ENCODE measurements around the gene PHACTR1. TPM values are rescaled to one million over a fixed set of nuclear protein-coding genes. Genes with fewer than 3 reads are reported as not detected.

PHACTR1 gene
- total RNA-seq, 1 donor from 2014 or later = 50.7 TPM

DNA sequence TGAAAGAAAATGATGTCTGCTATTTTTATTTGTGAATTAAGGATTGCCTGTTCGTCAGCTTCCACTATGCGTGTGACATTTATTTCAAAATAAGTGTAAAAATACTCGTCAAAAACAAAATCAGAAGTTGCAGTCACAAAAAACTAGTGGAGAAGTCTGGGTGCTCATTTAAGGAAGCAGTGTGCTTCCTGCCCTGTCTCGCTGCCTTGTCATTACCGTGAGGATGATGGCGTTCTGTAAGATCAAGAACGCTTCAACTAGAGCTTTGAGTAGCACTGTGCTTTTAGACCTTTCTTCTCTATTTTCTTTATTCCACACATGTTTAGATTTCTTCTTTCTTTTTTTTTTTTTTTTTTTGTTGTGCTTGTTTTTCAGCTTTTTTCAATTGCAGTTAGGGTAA, 424.8 kb downstream of the PHACTR1 start:
- H3K4me3 Mint-ChIP-seq (ENCODE audit: unreplicated experiment) = no peak overlapping the region
- no peaks in the 10 kb centered on the region for H3K27me3 Mint-ChIP-seq (ENCODE audit: unreplicated experiment)
- no peaks in the 10 kb centered on the region for H3K9me3 Mint-ChIP-seq (ENCODE audit: unreplicated experiment)
- no peak overlapping the region for H3K27ac Mint-ChIP-seq (ENCODE audit: unreplicated experiment)
- H3K36me3 Mint-ChIP-seq (ENCODE audit: unreplicated experiment) = no peaks in the 10 kb centered on the region
- DNase-seq = no peak
- TF ChIP-seq, protein P1, sequence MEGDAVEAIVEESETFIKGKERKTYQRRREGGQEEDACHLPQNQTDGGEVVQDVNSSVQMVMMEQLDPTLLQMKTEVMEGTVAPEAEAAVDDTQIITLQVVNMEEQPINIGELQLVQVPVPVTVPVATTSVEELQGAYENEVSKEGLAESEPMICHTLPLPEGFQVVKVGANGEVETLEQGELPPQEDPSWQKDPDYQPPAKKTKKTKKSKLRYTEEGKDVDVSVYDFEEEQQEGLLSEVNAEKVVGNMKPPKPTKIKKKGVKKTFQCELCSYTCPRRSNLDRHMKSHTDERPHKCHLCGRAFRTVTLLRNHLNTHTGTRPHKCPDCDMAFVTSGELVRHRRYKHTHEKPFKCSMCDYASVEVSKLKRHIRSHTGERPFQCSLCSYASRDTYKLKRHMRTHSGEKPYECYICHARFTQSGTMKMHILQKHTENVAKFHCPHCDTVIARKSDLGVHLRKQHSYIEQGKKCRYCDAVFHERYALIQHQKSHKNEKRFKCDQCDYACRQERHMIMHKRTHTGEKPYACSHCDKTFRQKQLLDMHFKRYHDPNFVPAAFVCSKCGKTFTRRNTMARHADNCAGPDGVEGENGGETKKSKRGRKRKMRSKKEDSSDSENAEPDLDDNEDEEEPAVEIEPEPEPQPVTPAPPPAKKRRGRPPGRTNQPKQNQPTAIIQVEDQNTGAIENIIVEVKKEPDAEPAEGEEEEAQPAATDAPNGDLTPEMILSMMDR (IDR thresholded peaks at IDR 0.05; ENCODE audit: partially characterized antibody, unreplicated experiment) = no peak
- H3K4me1 Mint-ChIP-seq (ENCODE audit: low read depth, unreplicated experiment) = peaks cover 11% of the 10 kb centered on the region

DNA sequence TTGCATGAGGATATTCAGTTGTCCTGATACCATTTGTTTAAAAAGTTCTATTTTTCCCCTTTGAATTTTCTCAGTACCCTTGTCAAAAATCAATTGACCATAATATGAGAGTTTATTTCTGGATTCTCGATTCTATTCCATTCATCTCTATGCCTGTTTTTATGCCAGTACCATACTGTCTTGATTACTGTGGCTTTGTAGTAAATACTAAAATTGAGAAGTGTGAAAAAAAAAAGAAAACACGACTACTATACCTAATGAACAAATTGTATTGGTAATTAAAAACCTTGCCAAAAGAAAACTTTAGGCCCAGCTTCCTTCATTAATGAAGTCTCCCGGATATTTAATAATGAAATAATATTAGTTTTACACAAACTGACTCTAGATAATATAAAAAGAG, 426.0 kb downstream of the PHACTR1 start:
- Mint-ChIP-seq H3K4me1 (ENCODE audit: low read depth, unreplicated experiment) (peaks cover 9% of the 10 kb centered on the region), H3K9me3 (ENCODE audit: unreplicated experiment) (no peaks in the 10 kb centered on the region), H3K36me3 (ENCODE audit: unreplicated experiment) (no peaks in the 10 kb centered on the region), H3K27ac (ENCODE audit: unreplicated experiment) (no peak overlapping the region), H3K27me3 (ENCODE audit: unreplicated experiment) (no peaks in the 10 kb centered on the region), H3K4me3 (ENCODE audit: unreplicated experiment) (no peak overlapping the region)
- TF ChIP-seq, protein P1 (IDR thresholded peaks at IDR 0.05; ENCODE audit: partially characterized antibody, unreplicated experiment) = no peak
- no peak for DNase-seq

DNA sequence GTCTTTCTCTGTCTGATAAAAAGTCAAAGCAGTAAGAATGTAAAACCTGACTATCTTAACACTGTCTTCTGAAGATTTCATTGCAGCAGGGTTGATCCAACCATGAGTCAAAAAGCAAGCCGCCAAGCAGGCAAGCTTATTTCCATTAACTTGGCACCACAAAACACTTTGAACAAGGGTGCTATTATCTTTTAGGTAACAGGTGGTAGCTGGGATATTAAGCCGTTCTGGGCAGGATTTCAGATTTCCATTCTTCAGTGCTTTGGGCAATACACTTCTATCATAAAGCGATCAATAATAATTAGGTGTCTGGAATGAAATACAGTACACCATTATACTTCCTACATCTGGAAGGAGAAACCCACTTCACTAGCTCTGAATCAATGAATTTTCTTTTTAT, 429.9 kb downstream of the PHACTR1 start:
- no peaks in the 10 kb centered on the region for H3K36me3 Mint-ChIP-seq (ENCODE audit: unreplicated experiment)
- TF ChIP-seq, protein P1 (IDR thresholded peaks at IDR 0.05; ENCODE audit: partially characterized antibody, unreplicated experiment) = no peak

DNA sequence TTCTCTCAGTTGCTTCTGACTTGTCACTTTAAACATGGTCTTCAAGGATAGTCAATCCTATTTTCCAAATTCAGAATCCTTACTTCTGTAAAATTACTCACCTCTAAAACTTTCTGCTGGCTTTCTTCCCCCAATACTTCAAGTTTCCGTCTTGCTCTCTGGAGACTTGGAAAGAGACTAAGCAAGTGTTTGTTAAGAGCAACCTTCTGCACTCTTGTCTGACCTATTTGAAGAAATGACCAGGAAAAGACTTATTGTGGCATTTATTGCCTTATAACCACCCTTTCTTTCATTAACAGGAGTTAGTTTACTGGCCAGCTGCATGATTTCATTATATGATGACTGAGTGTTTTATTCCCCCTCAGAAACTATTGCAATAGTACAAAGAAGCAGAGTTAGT, 430.8 kb downstream of the PHACTR1 start:
- Mint-ChIP-seq H3K27ac (ENCODE audit: unreplicated experiment) (no peak overlapping the region), H3K36me3 (ENCODE audit: unreplicated experiment) (no peaks in the 10 kb centered on the region)
- DNase-seq = no peak

More for the DNA sequence above, 429.9 kb downstream of the PHACTR1 start:
- no peaks in the 10 kb centered on the region for H3K4me1 Mint-ChIP-seq (ENCODE audit: low read depth, unreplicated experiment)
- no peaks in the 10 kb centered on the region for H3K27me3 Mint-ChIP-seq (ENCODE audit: unreplicated experiment)
- H3K27ac Mint-ChIP-seq (ENCODE audit: unreplicated experiment) = no peak overlapping the region
- H3K4me3 Mint-ChIP-seq (ENCODE audit: unreplicated experiment) = no peak overlapping the region
- DNase-seq = no peak
- no peaks in the 10 kb centered on the region for H3K9me3 Mint-ChIP-seq (ENCODE audit: unreplicated experiment)

DNA sequence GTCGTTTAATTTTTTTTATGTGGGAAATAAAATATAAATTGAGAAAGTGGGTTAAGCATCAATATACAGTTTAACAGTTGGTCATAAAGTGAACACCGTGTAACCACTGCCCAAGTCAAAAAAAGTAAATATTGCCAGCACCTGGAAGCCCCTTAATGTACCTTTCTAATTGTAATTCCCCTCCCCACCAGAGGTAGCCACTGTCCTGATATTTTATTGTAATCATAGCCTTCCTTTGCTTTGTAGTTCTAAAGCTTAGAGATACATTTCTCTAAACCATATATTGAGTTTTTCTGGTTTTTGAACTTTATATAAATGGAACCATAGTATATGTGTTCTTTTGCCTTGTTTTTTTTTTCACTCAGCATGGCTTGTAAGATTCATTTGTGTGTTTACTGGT, 431.2 kb downstream of the PHACTR1 start:
- Mint-ChIP-seq H3K4me1 (ENCODE audit: low read depth, unreplicated experiment) (no peaks in the 10 kb centered on the region), H3K4me3 (ENCODE audit: unreplicated experiment) (no peak overlapping the region), H3K36me3 (ENCODE audit: unreplicated experiment) (no peaks in the 10 kb centered on the region), H3K27me3 (ENCODE audit: unreplicated experiment) (no peaks in the 10 kb centered on the region), H3K27ac (ENCODE audit: unreplicated experiment) (no peak overlapping the region), H3K9me3 (ENCODE audit: unreplicated experiment) (no peaks in the 10 kb centered on the region)
- no peak for DNase-seq
- TF ChIP-seq, protein P1 (IDR thresholded peaks at IDR 0.05; ENCODE audit: partially characterized antibody, unreplicated experiment) = no peak

More for the DNA sequence above, 430.8 kb downstream of the PHACTR1 start:
- H3K4me1 Mint-ChIP-seq (ENCODE audit: low read depth, unreplicated experiment) = no peaks in the 10 kb centered on the region
- no peak overlapping the region for H3K4me3 Mint-ChIP-seq (ENCODE audit: unreplicated experiment)
- no peaks in the 10 kb centered on the region for H3K9me3 Mint-ChIP-seq (ENCODE audit: unreplicated experiment)
- TF ChIP-seq, protein P1 (IDR thresholded peaks at IDR 0.05; ENCODE audit: partially characterized antibody, unreplicated experiment) = no peak
- no peaks in the 10 kb centered on the region for H3K27me3 Mint-ChIP-seq (ENCODE audit: unreplicated experiment)

Measured in glutamatergic neuron (in vitro differentiated cells).